Activated CD4-positive, alpha-beta T cell treated with anti-CD3 and anti-CD28 coated beads, Interleukin-2, amount 50 U/mL, for 1 hour (primary cell): ENCODE results near the gene GSX1.
"Not testable (repeated sequence)": the region's sequence is repeated elsewhere in the genome, so short reads cannot be mapped to it uniquely, and the experiment has no call there.

Experiments
- DNase-seq: peaks from one replicate; pipeline ENCODE4 v3.0.0-alpha.2; 2020

GSX1 gene

GRCh38 chr13:27794921-27795717 is 2.8 kb downstream of the GSX1 start:
- DNase-seq: no peak

DNA sequence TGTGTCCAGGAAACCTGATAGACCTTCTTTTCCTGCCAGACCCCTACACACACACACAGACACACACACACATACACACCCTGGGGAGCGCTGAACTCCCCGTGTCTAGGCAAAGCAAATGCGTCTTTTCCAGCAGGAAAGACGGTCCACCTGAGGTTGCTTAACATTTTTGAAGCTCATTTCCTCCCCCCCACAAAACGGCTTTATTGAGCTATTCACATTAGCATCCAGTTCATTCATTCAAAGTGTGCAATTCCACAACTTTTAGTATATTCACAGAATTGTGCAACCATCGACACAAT is 3.4 kb downstream of the GSX1 start:
- no peak for DNase-seq

DNA sequence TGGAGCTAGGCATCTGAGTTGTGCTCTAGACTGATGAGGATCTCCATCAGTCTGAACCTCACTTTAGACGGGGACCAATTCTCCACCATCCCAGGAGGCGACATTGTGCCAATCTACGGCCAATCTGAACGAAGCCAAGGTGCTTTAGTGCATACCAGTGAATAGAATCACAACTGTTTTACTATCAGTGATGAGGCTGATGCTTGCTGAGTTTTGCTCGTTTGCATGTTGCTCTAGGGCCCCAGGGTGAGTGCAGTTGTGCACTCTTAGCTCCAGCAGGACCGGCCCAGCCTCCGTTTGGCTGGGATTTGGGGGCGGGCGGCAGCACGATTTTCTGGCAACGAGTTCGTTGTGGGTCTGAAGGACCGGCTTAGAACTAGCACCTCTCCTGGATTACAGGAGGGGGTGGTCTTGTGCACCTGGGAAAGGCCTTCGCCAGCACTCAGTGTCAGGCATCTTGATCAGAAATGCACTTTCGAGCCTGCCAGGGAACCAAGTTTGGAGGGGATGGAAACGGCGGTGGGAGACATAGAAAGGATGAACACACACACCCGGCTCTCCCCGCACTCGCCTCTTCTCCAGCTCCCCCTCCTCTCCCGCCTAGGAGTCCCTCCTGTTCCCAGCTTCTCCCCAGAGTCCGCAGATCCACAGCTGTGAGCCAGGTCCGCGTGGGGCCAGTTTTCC is 4.4 kb downstream of the GSX1 start:
- no peak for DNase-seq

DNA sequence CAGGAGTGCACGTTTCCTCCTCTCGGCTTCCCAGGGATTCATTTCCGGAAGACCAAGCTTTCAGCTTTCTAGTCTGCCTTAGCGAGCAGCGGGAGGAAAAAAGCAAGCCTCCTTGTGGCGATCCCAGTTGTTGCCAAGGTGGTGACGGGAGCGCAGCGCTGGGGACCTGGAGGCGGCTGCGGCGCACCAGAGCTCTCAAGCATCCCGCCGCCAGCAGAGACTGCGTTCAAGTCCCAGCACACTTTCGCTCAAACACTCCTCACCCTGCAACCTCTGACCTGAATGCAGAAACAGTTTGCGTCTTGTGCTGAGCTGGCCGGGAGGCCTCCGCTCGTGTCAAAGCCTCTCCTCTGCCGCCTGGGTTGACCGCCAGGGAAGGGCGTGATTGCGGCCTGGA is 4.9 kb downstream of the GSX1 start:
- no peak for DNase-seq

DNA sequence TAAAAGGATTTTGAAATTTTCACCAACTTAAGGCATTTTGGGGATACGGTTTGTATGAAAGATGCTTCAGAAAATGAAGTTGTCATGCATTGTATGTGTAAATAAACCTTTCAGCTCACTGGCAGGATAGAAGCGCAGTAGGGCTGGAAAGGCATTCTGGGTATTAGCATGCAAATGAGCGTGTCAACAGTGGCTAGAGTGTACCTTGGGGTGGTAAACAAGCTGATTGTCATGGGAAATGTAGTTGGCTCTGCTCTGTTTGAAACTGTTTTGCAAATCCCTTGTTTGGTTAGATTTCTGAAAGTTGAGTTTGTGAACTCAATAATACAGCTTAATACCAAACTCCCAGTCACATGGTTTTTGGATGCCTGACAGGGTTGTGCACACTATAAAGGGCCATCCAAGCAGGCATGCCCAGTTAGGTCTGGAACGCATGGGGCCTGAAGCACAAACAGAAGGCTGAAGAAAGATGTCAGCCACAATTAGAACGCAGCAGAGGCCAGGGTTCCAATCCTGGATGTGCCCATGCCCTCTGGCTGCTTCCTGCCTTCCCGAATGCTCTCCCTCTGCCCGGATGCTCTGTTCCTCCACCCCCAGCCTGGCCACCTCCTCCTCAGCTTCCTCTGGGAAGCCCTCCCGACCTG is 14.6 kb downstream of the GSX1 start:
- DNase-seq: no peak

GRCh38 chr13:27808851-27809550 is 16.7 kb downstream of the GSX1 start:
- no peak for DNase-seq

DNA sequence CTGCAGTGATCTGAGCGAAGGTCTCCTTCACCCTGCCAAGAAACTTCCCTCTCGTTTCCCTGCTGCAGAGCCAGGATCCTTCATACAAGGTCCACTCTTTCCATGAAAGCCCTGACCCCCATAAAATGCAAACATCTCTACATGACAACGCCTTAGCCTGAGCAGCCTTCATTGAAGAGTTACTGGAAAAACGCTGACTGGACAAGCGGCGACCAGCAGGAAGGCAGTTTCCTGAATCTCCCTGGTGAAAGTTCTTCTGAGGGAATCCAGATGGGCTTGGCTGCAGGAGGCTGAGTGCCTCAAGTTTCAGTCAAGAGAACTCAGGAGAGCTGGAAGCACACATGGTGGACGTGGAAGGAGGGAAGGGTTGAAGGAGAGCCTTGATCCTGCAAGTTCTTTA is 17.7 kb downstream of the GSX1 start:
- no peak for DNase-seq

DNA sequence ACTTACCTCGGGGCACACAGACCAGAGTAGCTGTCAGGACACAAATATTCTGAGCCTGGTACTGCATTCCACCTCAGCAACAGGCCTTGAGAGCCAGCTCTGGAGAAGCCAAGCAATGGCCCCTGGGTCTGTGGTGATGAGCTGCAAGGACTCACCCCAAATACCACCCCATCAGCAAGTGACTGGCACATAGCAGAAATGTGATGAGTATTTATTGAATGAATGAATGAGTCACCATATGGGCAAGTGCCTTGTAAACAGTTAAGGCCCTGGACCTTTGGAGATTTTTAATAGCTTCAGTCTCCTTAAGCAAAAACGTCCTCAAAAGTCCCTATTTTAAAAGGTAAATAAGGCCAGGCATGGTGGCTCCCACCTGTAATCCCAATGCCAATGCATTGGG is 18.2 kb downstream of the GSX1 start:
- DNase-seq: no peak

GRCh38 chr13:27813826-27814225 is 21.5 kb downstream of the GSX1 start:
- DNase-seq: no peak

- DNase-seq: not testable (repeated sequence)
Observed at GRCh38 chr13:27817832-27818231, 25.5 kb downstream of the GSX1 start.

- DNase-seq: no peak
Observed at GRCh38 chr13:27820524-27821482, 28.5 kb downstream of the GSX1 start.

GRCh38 chr13:27821566-27821965 is 29.3 kb downstream of the GSX1 start:
- DNase-seq: no peak

DNA sequence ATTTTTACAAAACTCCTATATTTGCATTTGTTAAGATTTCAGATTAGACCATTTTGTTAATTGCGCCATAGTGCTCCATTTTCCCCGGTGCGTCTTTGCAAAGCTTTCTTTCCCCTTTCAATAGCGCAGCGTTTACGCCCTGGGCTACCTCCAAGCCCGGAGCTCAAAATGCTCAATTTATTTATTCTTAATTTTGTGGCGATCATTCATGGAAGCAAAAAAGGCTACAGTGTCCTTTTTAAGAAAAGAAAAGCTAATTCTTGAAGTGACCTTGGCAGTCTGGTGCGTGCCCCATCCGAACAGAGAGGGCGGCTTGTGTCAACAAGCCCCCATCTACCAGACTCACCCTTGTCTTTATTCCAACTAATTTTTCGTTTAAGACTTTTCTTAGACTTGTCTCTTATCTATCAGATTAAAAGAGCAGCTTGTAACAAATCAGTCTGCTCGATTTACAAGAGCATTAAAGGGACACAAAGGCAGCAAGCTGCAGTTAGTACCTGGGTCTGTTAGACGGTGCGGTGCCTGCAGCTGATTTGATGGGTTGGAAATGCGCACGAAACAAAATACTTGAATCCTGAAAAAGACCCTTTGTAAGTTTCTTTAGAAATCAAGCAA is 30.1 kb downstream of the GSX1 start:
- no peak for DNase-seq

- DNase-seq: no peak
Observed at GRCh38 chr13:27822873-27823311, 30.6 kb downstream of the GSX1 start.

- DNase-seq: no peak
Observed at GRCh38 chr13:27824121-27824520, 31.8 kb downstream of the GSX1 start.

GRCh38 chr13:27825072-27825471 is 32.8 kb downstream of the GSX1 start:
- no peak for DNase-seq

- DNase-seq: peak; percentile 65
Observed at GRCh38 chr13:27826379-27827353, 34.4 kb downstream of the GSX1 start.

- no peak for DNase-seq
Observed at GRCh38 chr13:27827646-27828045, 35.4 kb downstream of the GSX1 start.

- DNase-seq: peak; percentile 51
Observed at GRCh38 chr13:27830010-27830409, 37.7 kb downstream of the GSX1 start.

- no peak for DNase-seq
Observed at GRCh38 chr13:27833206-27833605, 40.9 kb downstream of the GSX1 start.

- no peak for DNase-seq
Observed at GRCh38 chr13:27834095-27834494, 41.8 kb downstream of the GSX1 start.
